GM12878 (cell line): ENCODE results near the gene ACTR1A. TPM values are rescaled to one million over a fixed set of nuclear protein-coding genes. Genes with fewer than 3 reads are reported as not detected.

ENCODE experiments used
- ATAC-seq: fragments of 200-7000 bp; cut with Tn5 transposase; 3 replicates; pipeline ENCODE4 v1.9.1; 2020; ENCODE audit warnings: mild to moderate bottlenecking, moderate library complexity
- BruUV-seq: library from RNA; stranded (reverse); fragments of 400-500 nt; replicated peaks from 2 replicates; lab custom pipeline; 2021; lab: Mats Ljungman, UMichigan
- CTCF ChIA-PET: fragments of 300-600 bp; sonication (Branson Sonifier 250); formaldehyde crosslinking; extraction: SDS; loops from one replicate; lab custom pipeline; 2021; ENCODE audit warnings: inconsistent platforms; lab: Yijun Ruan, JAX
- POLR2A ChIA-PET: fragments of 350-600 bp; formaldehyde crosslinking; extraction: SDS; loops from one replicate; lab custom pipeline; 2021; ENCODE audit warnings: inconsistent platforms; lab: Charles Lee
- RAD21 ChIA-PET: fragments of 300-600 bp; sonication (Branson Sonifier 250); formaldehyde crosslinking; loops from one replicate; lab custom pipeline; 2023; ENCODE audit warnings: antibody characterized with exemption; ENCODE audit not compliant: unreplicated experiment; lab: Charles Lee
- SMC1A ChIA-PET: fragments of 300-600 bp; sonication (Branson Sonifier 250); formaldehyde crosslinking; loops from one replicate; lab custom pipeline; 2023; ENCODE audit not compliant: unreplicated experiment, uncharacterized antibody; lab: Charles Lee
- DNase-seq: peaks from one replicate; pipeline ENCODE4 v3.0.0-alpha.2; 2011; ENCODE audit warnings: low read depth, low spot score
- FAIRE-seq: peaks from 3 replicates; lab custom pipeline; 2011; peaks lifted over from hg19 to GRCh38; lab: Jason Lieb, UNC
- H2AFZ ChIP-seq: 2 replicates; pipeline ENCODE4 v1.6.0; 2011; ENCODE audit warnings: low read depth, low read length, control low read depth; ENCODE audit not compliant: control insufficient read depth
- H3K27ac ChIP-seq: 2 replicates; pipeline ENCODE4 v1.5.1; 2011; ENCODE audit warnings: control low read depth; ENCODE audit not compliant: control insufficient read depth, insufficient read depth
- H3K27me3 ChIP-seq, 2 experiments: replicated peaks in 1 of 2; 2 replicates each; pipeline versions ENCODE4 v1.6.0 to v1.6.1; 2011; ENCODE audit warnings: low read length in 1 of 2; ENCODE audit not compliant: control insufficient read depth in 2 of 2, insufficient read depth in 2 of 2
- H3K36me3 ChIP-seq, 2 experiments: 2 replicates each; pipeline ENCODE4 v1.5.1; 2011; ENCODE audit warnings: low read length in 1 of 2; ENCODE audit not compliant: control insufficient read depth in 2 of 2, insufficient read depth in 2 of 2
- H3K4me1 ChIP-seq: 2 replicates; pipeline ENCODE4 v1.6.1; 2011; ENCODE audit warnings: mild to moderate bottlenecking, low read length, moderate library complexity, mixed read lengths; ENCODE audit not compliant: control insufficient read depth, insufficient read depth
- H3K4me2 ChIP-seq: 2 replicates; pipeline ENCODE4 v1.6.0; 2011; ENCODE audit warnings: control low read depth; ENCODE audit not compliant: control insufficient read depth, insufficient read depth
- H3K4me3 ChIP-seq: fragments of 200-600 bp; sonication (generic); 2 replicates; pipeline ENCODE4 v1.5.1; 2016
- H3K79me2 ChIP-seq: 2 replicates; pipeline ENCODE4 v1.6.0; 2011; ENCODE audit warnings: low read length; ENCODE audit not compliant: control insufficient read depth, insufficient read depth
- H3K9ac ChIP-seq: 2 replicates; pipeline ENCODE4 v1.8.0; 2011; ENCODE audit warnings: low read length, control low read depth, mixed read lengths; ENCODE audit not compliant: control insufficient read depth, insufficient read depth
- H3K9me3 ChIP-seq: replicated peaks from 3 replicates; pipeline ENCODE4 v1.5.1; 2011; ENCODE audit warnings: mild to moderate bottlenecking, low read length; ENCODE audit not compliant: control insufficient read depth, insufficient read depth
- H4K20me1 ChIP-seq: 2 replicates; pipeline ENCODE4 v1.6.0; 2011; ENCODE audit not compliant: control insufficient read depth, insufficient read depth
- BCL3 ChIP-seq: IDR thresholded peaks from 2 replicates; pipeline ENCODE4 v1.6.1; 2011; ENCODE audit warnings: borderline replicate concordance, low read depth, mild to moderate bottlenecking, moderate library complexity, low read length; ENCODE audit not compliant: insufficient read depth, poor library complexity, severe bottlenecking
- EGR1 ChIP-seq, 2 experiments: IDR thresholded peaks; 1 replicate in 1 of 2; 2 replicates in 1 of 2; pipeline ENCODE4 v1.6.1; 2011 to 2012; ENCODE audit warnings: low read depth in 2 of 2, low read length in 2 of 2, borderline replicate concordance in 1 of 2, mild to moderate bottlenecking in 1 of 2, moderate library complexity in 1 of 2
- FOXM1 ChIP-seq: IDR thresholded peaks from 2 replicates; pipeline ENCODE4 v1.6.1; 2012; ENCODE audit warnings: low read depth, mild to moderate bottlenecking, inconsistent platforms, low read length, moderate library complexity
- HSF1 ChIP-seq: fragments of 150-350 bp; IDR thresholded peaks from 2 replicates; pipeline ENCODE4 v1.6.1; 2014; ENCODE audit warnings: mild to moderate bottlenecking, low read depth, low read length
- IKZF1 ChIP-seq: fragments of 450-650 bp; conservative IDR thresholded peaks from 2 replicates; pipeline ENCODE4 v1.6.1; 2017; ENCODE audit warnings: antibody characterized with exemption, mild to moderate bottlenecking
- IRF4 ChIP-seq: IDR thresholded peaks from 2 replicates; pipeline ENCODE4 v1.6.1; 2011; ENCODE audit warnings: low read depth, low read length
- NFXL1 ChIP-seq: fragments of 450-650 bp; IDR thresholded peaks from 2 replicates; pipeline ENCODE4 v1.6.1; 2017; ENCODE audit warnings: antibody characterized with exemption, mild to moderate bottlenecking, borderline replicate concordance
- RCOR1 ChIP-seq: conservative IDR thresholded peaks from 2 replicates; pipeline ENCODE4 v1.6.1; 2012; ENCODE audit warnings: low read depth, low read length, improper control_type of control experiment
- STAT1 ChIP-seq: fragments of 450-650 bp; conservative IDR thresholded peaks from 2 replicates; pipeline ENCODE4 v1.6.1; 2014; ENCODE audit warnings: antibody characterized with exemption, mild to moderate bottlenecking
- WRNIP1 ChIP-seq: IDR thresholded peaks from 2 replicates; pipeline ENCODE4 v1.6.1; 2011; ENCODE audit warnings: low read depth, low read length, improper control_type of control experiment, borderline replicate concordance
- WGBS: methylation state at CpG from one replicate; pipeline ENCODE4 v1.1.6; 2016; ENCODE audit warnings: low lambda C conversion rate; ENCODE audit not compliant: insufficient replicate concordance, insufficient coverage; ENCODE audit errors: missing lambda C conversion rate; 5-methylcytosine and 5-hydroxymethylcytosine counted together
- in situ Hi-C: fragments of 300-500 bp; cut with MboI; formaldehyde crosslinking; loops from 9 replicates; pipeline ENCODE4 v1.14.3; 2018; ENCODE audit warnings: mixed read lengths
- intact Hi-C: fragments of 100-400 bp; cut with micrococcal nuclease; formaldehyde crosslinking; loops from one replicate; pipeline ENCODE4 v1.14.2; 2022; ENCODE audit not compliant: unreplicated experiment
- polyA plus RNA-seq, 11 experiments: library from polyadenylated mRNA; depleted of rRNA in 4 of 11; unstranded in 6 of 11; stranded (reverse) in 5 of 11; fragments of >200 nt; fragmentation: Nextera tagmentation in 4 of 11; fragmentation: Illumina TruSeq in 1 of 11; extraction: Ambion mirVana in 4 of 11; extraction: Trizol in 1 of 11; gene quantifications; 1 replicate in 1 of 11; 2 replicates in 10 of 11; pipeline versions ENCODE4 v1.2.1 to v1.2.3, GENCODE V29; 2011 to 2016; ENCODE audit warnings: inconsistent platforms in 2 of 11, missing spikeins in 2 of 11, low read depth in 1 of 11
- total RNA-seq, 4 experiments: library from RNA; depleted of rRNA in 3 of 4; stranded (reverse); fragments of >200 nt in 3 of 4; fragmentation: Illumina TruSeq in 1 of 4; extraction: Trizol in 1 of 4; gene quantifications; 2 replicates each; pipeline versions ENCODE4 v1.2.1 to v1.2.3, GENCODE V29; 2013 to 2021

ACTR1A gene
- total and polyA plus RNA-seq, 10 of the 15 experiments (the other 5 are each of a cell fraction or from before 2014, with no cell fraction given), result 43.0 to 110 (median 78.9) TPM

- DNase-seq (no peak), FAIRE-seq (no peak), ATAC-seq (peak; percentile 7)
- SMC1A ChIA-PET, result interaction anchor here (1.2 to 3.8 kb wide), 3 partner anchors 11 to 100 kb away, joined by 4 to 23 read pairs (median 5); partner anchors contain the start of gene C10orf95
- peaks cover 16% of the 10 kb centered on the region for H3K4me1 ChIP-seq
- H3K27ac ChIP-seq, result no peak overlapping the region
- peak overlapping the region; percentile 98; the same call in 1 of the 2 replicates for H3K4me2 ChIP-seq
- H3K9ac ChIP-seq, result no peak overlapping the region
- no peaks in the 10 kb centered on the region for H3K36me3 ChIP-seq
- TF ChIP-seq FOXM1 (no peak), RCOR1 (no peak), EGR1 (IDR thresholded peaks at IDR 0.05; ENCODE audit: borderline replicate concordance in 1 of 2, low read depth in 2 of 2, low read length in 2 of 2) (no peak), HSF1 (no peak), IRF4 (no peak), STAT1 (no peak), IKZF1 (no peak), BCL3 (no peak), NFXL1 (no peak), WRNIP1 (no peak)
- H3K79me2 ChIP-seq, result no peaks in the 10 kb centered on the region
- POLR2A ChIA-PET, result interaction anchor here (0.6 to 4.3 kb wide), 9 partner anchors 12 to 340 kb away, joined by 3 to 69 read pairs (median 4); partner anchors contain the start of genes C10orf95, CUEDC2 and SUFU
- in situ Hi-C loops, result no loop called here
- RAD21 ChIA-PET, result interaction anchor here (1.1 to 3.2 kb wide), 8 partner anchors 12 to 231 kb away, joined by 3 to 19 read pairs (median 5); partner anchors contain the start of genes C10orf95, CUEDC2 and FBXL15
- peak overlapping the region; percentile 73; the same call in 1 of the 2 replicates for H3K4me3 ChIP-seq
- H3K9me3 ChIP-seq, result no peaks in the 10 kb centered on the region
- intact Hi-C loops, result loop anchor here (5.0 kb wide), 1 partner anchor 70 kb away; no protein-coding TSS in a partner anchor
- H3K27me3 ChIP-seq, result no peaks in the 10 kb centered on the region
- BruUV-seq, result no TSS peak
- CTCF ChIA-PET, result interaction anchor here (0.7 to 4.5 kb wide), 12 partner anchors 12 to 293 kb away, joined by 3 to 29 read pairs (median 8); partner anchors contain the start of genes ACTR1A, C10orf95 and FBXL15
- H2AFZ ChIP-seq, result peak overlapping the region; percentile 45
- H4K20me1 ChIP-seq, result no peaks in the 10 kb centered on the region
- WGBS, result 40% methylated on average over 6 of the region's 6 CpGs
Measured at GRCh38 chr10:102462512-102463054, 39.9 kb downstream of the ACTR1A start.
